Stimulated activated CD4-positive, alpha-beta T cell treated with anti-CD3 and anti-CD28 coated beads, Interleukin-1b, Interleukin-23, amount 100 ng/mL, for 4 hours (primary cell): ENCODE measurements around the gene AP2A2.

ENCODE experiments used
- DNase-seq, 2 donors: peaks; one replicate each; pipeline ENCODE4 v3.0.0-alpha.2; 2020; ENCODE audit warnings: low read depth in 2 of 2

AP2A2 gene

GRCh38 chr11:898540-899190, 27.0 kb upstream of the AP2A2 start:
- no peak for DNase-seq

GRCh38 chr11:899724-900123, 25.9 kb upstream of the AP2A2 start:
- DNase-seq: no peak

- DNase-seq: no peak
These were observed 25.1 kb upstream of the AP2A2 start for GRCh38 chr11:900545-900944.

- no peak for DNase-seq
These were observed 24.1 kb upstream of the AP2A2 start for GRCh38 chr11:901452-902061.

GRCh38 chr11:904380-904779, 21.3 kb upstream of the AP2A2 start:
- DNase-seq: no peak

- no peak for DNase-seq
These were observed 19.7 kb upstream of the AP2A2 start for GRCh38 chr11:905952-906351.

- DNase-seq: no peak
These were observed 18.0 kb upstream of the AP2A2 start for GRCh38 chr11:907668-908067.

- no peak for DNase-seq
These were observed 17.4 kb upstream of the AP2A2 start for GRCh38 chr11:908273-908672.

GRCh38 chr11:909406-909805, 16.3 kb upstream of the AP2A2 start:
- DNase-seq: no peak

GRCh38 chr11:910044-910588, 15.6 kb upstream of the AP2A2 start:
- DNase-seq: peak in 1 of 2 donors; percentile 53

- peak; percentile 67 to 85 for DNase-seq
These were observed 15.1 kb upstream of the AP2A2 start, which contains the start of gene CHID1 for GRCh38 chr11:910589-911030. CHID1 (minus strand) TSS chr11:910810; CDS start chr11:904816, 5,994 bp downstream.

GRCh38 chr11:911031-911889, 14.4 kb upstream of the AP2A2 start:
- DNase-seq: peak in 1 of 2 donors; percentile 30

GRCh38 chr11:911890-912219, 13.8 kb upstream of the AP2A2 start:
- DNase-seq: no peak

- no peak for DNase-seq
These were observed 13.4 kb upstream of the AP2A2 start for GRCh38 chr11:912266-912665.

GRCh38 chr11:913043-913442, 12.6 kb upstream of the AP2A2 start:
- no peak for DNase-seq

- no peak for DNase-seq
These were observed 11.5 kb upstream of the AP2A2 start for GRCh38 chr11:914204-914603.

GRCh38 chr11:914747-915501, 10.7 kb upstream of the AP2A2 start:
- no peak for DNase-seq

- no peak for DNase-seq
These were observed 8.2 kb upstream of the AP2A2 start for GRCh38 chr11:917426-917825.

- no peak for DNase-seq
These were observed 3.6 kb upstream of the AP2A2 start for GRCh38 chr11:921921-922678.

GRCh38 chr11:923691-924405, 1.8 kb upstream of the AP2A2 start:
- DNase-seq: no peak
